Glomerular endothelial cell (primary cell): Measurements from ENCODE around the gene PDLIM5. TPM values are rescaled to one million over a fixed set of nuclear protein-coding genes. Genes with fewer than 3 reads are reported as not detected.
"Not testable (repeated sequence)": the region's sequence is repeated elsewhere in the genome, so short reads cannot be mapped to it uniquely, and the experiment has no call there.

Source experiments
- DNase-seq: peaks from one replicate; pipeline ENCODE4 v3.0.0-alpha.2; 2011; ENCODE audit warnings: low read depth, low spot score; ENCODE audit errors: extremely low read depth
- total RNA-seq: library from RNA; depleted of rRNA; stranded (reverse); fragments of >200 nt; gene quantifications from 2 replicates; pipeline ENCODE4 v1.2.3, GENCODE V29; 2015

The PDLIM5 gene
- total RNA-seq, 1 donor from 2014 or later, result 168 TPM

DNA sequence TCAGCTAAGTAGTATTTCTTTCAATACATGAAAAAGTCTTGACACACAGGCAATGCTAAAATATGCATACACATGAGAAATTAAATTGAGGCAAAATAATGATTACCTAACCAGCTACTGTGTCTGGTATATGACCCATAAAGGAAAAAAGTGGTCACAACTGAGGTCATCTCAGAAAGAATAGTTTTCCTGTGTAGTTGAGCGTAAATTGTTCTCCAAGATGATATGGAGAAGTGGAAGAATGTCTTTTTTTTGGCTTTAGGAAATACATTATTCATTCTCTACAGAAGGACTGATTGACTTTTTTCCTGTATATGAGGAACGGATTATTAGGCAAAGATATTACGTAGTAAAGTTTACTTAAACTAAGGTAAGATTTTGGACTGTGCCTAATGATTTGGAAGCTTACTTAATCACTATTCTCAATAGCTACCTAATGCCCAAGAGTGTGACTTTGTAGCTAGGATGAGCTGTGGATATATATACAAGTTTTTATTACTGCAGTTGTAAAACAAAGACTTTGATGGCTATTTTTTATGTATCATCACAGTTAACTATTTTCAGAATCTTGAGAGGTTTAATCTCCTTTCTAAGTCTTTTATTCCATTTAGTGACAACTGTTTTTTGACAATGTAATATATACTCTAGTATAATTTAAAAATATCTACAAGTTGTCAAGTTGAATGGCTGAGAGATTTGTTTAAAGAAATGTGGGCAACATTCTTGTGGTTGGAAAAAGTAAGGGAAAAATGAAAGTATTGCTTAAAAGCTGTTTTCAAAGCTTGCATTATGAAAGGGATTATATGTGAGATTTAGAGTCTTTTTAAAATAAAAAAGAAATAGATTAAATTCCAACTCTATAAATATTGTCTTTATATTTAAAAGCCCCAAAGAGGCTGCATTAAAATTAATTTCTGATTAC, 100.2 kb downstream of the PDLIM5 start:
- peak; percentile 72 for DNase-seq

DNA sequence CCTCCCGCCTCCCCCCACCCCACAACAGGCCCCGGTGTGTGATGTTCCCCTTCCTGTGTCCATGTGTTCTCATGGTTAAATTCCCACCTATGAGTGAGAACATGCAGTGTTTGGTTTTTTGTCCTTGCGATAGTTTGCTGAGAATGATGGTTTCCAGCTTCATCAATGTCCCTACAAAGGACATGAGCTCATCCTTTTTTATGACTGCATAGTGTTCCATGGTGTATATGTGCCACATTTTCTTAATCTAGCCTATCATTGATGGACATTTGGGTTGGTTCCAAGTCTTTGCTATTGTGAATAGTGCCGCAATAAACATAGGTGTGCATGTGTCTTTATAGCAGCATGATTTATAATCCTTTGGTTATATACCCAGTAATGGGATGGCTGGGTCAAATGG, 104.3 kb downstream of the PDLIM5 start:
- DNase-seq, result not testable (repeated sequence)

DNA sequence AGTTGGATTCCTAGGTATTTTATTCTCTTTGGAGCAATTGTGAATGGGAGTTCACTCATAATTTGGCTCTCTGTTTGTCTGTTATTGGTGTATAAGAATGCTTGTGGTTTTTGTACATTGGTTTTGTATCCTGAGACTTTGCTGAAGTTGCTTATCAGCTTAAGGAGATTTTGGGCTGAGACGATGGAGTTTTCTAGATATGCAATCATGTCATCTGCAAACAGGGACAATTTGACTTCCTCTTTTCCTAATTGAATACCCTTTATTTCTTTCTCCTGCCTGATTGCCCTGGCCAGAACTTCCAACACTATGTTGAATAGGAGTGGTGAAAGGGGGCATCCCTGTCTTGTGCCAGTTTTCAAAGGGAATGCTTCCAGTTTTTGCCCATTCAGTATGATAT, 105.9 kb downstream of the PDLIM5 start:
- not testable (repeated sequence) for DNase-seq

DNA sequence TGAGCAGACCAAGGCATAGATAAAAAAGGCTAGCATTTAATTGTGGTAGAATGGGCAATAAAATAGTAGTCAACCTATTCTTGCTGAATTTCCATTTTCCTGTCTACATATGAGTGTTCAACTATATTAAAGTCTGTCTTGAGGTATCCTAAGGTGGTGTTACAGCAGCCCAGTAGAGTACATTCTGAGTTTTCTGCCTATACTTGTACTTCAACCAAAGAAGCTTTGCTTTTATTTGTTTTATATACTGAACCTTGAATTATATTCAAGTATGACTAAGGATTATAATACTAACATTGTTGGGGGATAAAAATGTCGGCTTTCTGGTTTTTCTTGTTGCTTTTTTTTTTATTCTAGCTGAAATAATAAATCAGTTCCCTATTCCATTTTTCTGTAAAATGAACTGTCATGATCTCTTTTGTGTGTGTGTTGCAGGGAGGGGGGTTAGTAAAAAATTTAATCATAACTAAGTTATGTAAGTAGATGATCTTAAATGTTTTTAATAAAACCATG, 106.7 kb downstream of the PDLIM5 start:
- no peak for DNase-seq

DNA sequence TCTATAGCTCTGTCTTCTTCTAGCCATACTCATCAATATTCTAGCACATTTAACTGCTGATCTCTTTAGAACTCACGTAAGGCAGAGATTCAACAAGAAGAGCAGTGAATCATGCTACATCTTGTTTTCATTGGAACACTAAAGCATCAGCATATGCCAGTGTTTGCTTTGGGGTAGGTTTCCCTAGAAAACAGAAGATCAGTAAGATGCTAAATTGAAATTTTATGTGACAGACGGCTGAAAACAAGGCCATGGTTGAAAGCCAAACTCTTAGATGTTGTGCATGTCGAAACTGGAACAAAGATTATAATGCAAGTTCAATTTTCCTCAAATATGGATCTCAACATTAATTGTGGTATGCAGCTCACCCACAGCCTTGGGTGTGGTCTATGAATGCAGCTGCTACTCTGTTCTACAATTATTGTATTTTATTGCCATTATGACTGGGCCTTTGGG, 107.6 kb downstream of the PDLIM5 start:
- DNase-seq, result no peak

DNA sequence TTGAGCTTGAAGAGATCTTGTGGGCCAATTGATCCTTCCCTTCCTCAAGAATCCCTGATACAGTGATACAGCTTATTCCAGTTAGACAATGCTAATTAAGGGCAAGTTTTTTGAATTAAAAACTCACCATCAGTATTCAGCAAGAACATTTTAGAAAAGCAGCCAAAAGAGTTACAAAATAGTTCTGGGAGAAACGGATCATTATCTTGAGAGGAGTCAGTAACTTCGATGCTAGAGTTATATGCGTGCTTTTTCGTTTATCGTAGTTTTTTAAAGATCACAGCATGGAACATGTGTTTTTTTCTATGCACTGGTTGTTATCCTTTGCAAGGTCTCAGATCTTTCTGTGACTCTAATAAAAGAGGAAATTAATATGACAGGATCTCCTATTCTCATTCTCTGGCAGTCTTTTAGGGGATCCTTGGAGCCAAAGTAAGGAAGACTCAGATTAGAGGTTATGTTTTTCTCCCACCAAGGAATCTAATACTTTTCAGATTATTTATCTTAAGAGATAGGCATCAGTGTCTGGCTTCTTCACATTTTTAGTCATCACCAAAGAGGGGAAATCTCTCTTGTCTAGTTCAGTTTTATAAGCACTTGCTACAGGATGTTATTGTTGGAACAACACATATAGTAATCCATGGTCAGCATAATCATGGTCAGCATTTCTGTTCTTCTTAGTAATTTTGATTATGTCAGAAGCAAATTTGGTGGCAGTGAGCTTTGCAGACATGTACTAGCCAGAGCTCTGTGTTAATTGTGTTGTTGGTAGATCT, 109.7 kb downstream of the PDLIM5 start:
- DNase-seq, result peak; percentile 61

DNA sequence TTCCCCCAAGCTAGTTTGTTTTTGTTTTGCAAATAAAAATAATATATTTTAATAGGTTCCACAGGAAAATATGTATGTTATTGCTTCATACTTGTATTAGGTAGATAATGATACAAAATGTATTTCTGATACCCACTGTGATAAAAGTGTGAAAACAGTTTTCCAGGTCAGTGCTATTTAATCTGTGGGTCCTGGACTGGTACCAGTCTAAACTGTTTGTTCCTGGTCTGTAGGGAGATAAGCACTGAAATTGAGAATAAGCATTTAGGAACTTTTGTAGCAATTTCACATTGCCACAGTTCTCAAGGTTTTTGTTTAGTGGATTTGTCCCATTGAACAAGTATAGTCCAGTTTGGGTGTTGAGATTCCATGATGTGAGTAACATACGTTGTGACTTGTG, 110.5 kb downstream of the PDLIM5 start:
- DNase-seq, result no peak

DNA sequence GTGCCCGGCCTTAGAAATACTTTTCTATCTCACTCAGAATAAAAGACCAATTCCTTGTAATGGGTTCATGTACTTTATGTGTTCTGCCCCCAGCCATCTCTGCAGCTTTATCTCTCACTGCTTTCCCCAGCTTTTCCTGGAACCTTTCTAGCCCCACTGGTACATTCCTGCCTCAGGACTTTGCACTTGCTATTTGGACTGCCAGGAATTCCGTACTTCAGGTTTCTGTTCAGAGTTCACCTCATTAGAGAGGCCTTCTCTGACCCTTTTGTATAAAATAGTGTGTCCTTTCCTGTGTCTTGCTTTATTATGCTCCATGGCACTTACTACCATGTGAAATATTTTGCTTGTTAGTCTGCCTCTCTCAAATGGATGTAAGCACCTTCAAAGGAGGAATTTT, 112.5 kb downstream of the PDLIM5 start:
- DNase-seq, result no peak

DNA sequence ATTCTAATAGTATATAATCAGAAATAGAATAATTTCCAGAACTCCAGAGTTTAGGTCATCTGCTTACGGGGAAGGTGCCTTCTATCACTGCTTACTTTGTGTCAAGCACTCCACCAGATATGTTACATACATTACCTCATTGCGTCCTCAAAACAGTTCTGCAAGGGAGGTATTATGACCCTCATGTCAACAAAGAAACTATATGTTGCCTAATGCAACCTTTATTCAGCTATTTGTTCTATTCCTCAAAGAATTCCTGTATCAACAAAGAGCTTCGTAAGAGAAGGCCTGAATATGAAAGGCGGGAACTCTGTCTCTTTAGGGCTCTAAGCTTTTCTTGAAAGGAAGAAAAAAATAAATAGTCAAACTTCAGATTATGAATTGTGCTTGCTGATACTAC, 114.7 kb downstream of the PDLIM5 start:
- DNase-seq, result no peak

DNA sequence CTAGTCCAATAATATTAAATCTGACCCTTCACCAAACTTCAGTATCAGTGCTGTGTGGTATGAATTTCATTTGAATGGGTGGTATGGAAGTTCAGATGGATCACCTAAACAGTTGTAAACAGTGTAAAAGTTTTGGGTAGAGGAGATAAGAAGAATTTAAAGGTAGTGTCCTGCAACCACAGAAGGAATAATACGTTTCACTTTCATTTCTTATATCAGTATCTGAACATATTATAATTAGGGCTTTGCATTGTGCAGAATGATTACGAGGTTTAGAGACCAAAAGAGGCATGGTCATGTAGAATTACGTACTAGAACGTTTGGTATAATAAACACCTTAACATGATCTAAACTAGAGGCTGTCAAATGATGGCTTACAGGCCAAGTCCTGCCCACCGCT, 116.1 kb downstream of the PDLIM5 start:
- no peak for DNase-seq

DNA sequence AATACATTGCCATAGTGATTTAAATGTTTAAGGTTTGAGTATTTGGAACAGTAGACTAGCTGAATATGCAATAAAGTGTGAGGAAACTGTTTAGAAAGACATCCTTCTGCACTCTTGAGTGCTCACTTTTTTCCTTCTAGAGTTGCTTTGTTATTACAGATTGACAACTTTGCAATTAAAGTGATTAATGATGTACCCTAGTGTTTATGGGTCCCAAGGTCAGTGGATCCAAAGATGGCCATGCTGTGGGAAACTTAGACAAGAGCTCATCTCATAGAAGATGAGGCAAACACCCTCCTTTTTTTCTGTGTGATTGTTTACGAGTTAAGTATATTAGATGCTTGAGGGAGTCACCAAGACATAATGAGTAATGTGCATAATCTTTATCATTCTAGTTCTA, 118.8 kb downstream of the PDLIM5 start:
- DNase-seq, result no peak

DNA sequence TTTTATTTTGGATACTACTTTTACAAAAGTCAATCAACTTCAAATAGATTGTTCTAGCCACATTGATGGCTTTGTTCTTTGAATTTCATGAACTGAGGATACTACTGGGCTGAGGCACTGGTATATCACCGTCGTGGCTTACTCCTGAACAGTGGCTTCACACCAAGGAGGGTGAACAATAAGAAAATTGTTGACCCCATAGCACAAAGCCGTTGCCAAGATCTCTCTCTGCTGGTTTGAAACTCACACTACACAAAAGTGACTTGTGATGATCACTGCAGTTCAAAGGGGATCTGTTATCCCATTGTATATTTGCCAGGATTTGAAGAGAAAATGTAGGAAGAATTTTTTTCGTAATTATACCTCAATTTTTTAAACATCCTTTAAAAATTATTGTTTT, 119.6 kb downstream of the PDLIM5 start:
- DNase-seq, result no peak

DNA sequence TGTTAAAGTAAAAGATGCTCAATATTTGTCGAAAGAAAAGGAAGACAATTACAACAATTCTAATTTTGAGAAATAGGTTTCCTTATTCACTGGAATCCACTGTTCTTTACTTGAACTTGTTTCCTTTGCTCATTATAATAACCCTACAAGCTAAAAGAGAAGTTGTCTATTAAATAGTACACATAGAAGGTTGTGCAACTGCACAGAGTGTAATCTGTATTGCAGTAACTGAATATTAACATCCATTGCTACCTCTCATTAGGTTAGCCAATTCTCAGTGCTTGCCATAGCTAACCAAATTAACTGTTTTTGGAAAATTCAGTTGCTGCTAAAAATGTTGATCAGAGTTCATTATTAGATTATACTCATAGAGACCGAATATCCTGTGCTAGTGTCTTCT, 120.0 kb downstream of the PDLIM5 start:
- no peak for DNase-seq

DNA sequence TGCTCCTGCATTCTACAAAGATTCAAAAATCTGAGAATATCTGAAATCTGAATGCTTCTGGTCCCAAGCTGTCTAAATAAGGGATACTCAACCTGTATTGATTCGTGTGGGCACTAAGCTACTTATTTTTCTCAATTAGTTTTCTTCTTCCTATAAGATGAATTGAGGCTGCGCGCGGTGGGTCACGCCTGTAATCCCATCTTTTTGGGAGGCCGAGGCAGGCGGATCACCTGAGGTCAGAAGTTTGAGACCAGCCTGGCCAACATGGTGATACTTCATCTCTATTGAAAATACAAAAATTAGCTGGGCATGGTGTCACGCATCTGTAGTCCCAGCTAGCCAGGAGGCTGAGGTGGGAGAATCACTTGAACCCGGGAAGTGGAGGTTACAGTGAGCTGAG, 122.3 kb downstream of the PDLIM5 start:
- DNase-seq, result no peak

DNA sequence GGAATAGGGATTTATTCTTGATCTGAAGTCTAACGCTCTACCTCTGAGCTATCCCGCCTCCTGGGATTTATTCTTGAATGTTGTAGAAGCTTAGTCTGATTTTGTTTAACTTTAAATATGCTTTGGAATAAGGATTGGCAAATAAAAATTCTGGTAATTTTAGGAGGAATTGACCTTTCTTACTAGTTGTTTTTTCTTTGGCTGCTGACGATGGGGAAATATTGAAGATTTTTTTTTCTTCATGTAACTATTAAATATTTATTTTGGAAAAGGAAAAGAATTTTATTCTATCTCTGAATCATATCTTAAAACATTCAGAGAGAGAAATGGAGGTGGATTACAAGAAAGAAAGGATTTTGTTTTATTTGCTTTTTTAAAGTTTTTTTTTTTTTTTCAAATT, 122.9 kb downstream of the PDLIM5 start:
- no peak for DNase-seq

DNA sequence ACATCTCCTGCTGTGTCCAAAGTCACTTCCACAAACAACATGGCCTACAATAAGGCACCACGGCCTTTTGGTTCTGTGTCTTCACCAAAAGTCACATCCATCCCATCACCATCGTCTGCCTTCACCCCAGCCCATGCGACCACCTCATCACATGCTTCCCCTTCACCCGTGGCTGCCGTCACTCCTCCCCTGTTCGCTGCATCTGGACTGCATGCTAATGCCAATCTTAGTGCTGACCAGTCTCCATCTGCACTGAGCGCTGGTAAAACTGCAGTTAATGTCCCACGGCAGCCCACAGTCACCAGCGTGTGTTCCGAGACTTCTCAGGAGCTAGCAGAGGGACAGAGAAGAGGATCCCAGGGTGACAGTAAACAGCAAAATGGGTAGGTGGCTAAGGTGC, 123.9 kb downstream of the PDLIM5 start:
- no peak for DNase-seq

DNA sequence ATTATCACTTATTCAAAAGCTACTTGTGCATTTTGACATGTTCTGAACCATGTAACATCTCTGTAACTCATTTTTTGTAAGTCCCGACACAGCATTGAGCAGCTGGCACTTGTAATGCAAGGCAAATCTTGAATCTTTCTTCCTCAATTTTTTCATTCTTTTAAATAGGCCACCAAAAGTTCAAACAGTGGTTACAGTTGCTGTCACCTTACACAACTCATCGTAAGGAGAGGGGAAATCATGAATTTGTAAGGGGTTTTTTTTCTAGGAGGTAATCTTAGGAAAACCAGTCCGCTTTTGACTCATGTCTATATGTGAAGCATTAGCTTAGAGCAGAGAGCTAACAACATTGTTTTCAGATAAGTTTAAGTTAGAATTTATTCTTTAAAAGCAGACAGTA, 124.5 kb downstream of the PDLIM5 start:
- DNase-seq, result no peak

DNA sequence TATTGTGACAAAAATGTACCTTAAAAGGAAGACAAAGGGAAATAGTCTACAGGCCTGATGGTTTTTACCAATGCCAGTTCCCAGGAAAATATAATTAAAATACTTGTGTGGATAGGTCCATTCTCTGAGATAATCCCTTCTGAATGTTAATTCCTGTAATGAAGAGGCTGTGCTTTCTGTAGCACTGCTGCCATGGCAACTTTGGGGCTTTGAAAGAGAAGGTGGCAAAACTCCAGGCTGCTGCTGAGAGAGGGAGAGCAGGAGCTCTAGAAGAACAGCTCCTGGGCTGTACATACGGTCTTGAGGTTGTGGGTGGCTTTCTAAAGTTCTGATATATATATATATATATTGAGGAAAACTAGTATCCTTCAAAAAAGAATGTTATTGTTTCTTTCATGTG, 125.4 kb downstream of the PDLIM5 start:
- no peak for DNase-seq

DNA sequence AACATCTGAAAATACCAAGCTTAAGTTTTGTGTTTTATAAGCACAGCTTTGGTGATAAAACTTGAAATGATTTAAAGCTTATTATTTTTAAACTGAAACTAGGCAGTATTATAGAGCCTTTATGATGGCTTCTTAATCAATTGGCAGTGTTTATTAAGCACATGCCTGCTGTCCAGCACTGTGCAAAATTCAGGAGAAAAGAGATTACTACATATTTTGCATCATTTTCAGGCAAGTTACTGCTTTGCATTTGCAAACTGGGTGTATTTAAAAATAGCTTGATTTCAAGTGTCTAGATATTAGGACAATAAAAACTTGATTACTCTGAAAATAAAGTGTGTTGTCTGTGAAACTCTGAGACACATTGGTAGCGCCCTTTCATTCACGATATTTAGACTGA, 126.5 kb downstream of the PDLIM5 start:
- DNase-seq, result no peak

DNA sequence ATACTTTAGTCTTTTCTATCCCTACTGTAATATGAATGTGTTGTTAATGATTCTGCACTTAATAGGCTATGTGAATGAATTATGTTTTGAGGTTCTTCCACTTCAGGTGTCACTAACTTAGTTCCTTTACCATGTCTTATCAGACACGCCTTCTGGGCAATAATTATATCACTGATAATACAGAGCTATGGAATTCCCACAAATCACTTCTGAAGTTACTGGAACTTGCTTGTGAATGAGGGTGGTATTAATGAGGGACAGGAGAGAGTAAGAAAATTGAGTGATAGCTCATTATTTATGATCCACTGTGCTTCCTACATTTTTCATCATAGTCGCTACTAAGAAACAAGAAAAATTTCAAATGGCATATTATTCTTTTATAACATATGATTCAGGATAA, 130.0 kb downstream of the PDLIM5 start:
- no peak for DNase-seq

DNA sequence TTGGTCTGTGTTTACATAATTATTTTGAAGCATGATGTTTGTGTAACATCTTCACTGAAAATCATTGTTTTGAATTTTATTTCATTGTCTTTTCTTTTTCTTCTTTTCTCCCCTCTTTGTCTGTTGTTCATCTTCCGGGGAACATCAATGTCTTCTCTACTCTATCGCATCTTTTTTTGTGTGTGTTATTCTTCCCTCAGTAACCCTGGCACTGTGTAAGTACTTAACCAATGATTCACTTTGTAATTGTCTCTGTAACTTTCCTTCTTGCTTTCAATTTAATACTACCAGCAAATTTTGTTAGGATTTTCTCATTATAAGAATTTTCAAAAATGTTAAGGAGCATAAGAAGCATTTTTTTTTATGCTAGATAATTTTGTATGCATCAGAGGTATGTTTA, 130.8 kb downstream of the PDLIM5 start:
- DNase-seq, result no peak
